Measurements from ENCODE around the gene DEFB124. TPM values are rescaled to one million over a fixed set of nuclear protein-coding genes. Genes with fewer than 3 reads are reported as not detected.

DEFB124 gene
- total and polyA plus RNA-seq, 2 of the 8 experiments (the other 6 are each of a cell fraction or from before 2014, with no cell fraction given) = not detected

DNA sequence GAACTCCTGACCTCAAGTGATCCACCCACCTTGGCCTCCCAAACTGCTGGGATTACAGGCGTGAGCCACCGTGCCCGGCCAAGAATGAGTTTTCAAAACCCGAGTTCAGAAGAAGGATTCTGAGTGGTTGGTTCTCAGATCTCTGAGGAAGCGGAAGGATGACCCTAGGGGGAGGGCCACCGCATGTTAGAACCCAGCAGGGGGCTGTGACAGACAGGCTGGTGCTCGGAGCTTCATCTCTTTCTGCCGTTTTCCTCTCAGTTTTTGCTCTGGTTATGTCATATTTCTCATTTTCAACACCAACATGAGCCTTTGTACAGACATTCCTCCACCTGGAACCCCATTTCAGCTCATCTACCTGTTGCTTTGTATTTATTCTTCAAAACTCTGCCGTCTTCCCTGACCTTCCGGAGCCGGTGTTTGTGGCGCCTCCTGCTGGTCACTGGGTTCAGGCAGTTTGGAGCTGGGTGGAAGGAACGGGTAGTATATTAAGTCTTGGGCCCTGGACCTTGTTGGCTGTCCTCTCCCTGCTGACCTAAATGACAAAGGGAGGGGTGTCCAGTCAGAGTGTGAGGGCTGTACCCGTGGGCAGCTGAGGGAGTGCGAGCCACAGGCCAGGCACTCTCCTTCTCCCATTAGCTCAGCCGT lies 34.8 kb downstream of the DEFB124 start, which contains the start of gene DEFB123:
DEFB123 (plus strand) TSS at position 621 of the 648 bp plus-strand sequence. CDS start 67 bp downstream, outside the sequence.
- no peak within 1 kb of the TSS for H3K18ac ChIP-seq (ENCODE audit: extremely low read depth, low read length)
- no peak within 1 kb of the TSS for H2BK20ac ChIP-seq (ENCODE audit: low read length)
- H3K4me1 ChIP-seq (replicated peaks in 1 of 4; ENCODE audit: control insufficient read depth in 3 of 4, insufficient read depth in 4 of 4, low read length in 3 of 4) = no peaks in the 10 kb centered on the region
- no peaks in the 10 kb centered on the region for H3K79me2 ChIP-seq (ENCODE audit: control insufficient read depth in 1 of 2, insufficient read depth in 2 of 2, low read length in 2 of 2)
- no peak within 1 kb of the TSS for H2BK12ac ChIP-seq (ENCODE audit: low read depth, low read length)
- no peak within 1 kb of the TSS for H2AK5ac ChIP-seq (ENCODE audit: low read depth, low read length)
- H3K4me3 ChIP-seq (ENCODE audit: extremely low read depth in 1 of 4, insufficient read depth in 2 of 4, low read depth in 3 of 4, low read length in 4 of 4) = no peak within 1 kb of the TSS
- H4K91ac ChIP-seq (replicated peaks; ENCODE audit: insufficient read length, low read length) = no peak within 1 kb of the TSS
- no peaks in the 10 kb centered on the region for H3K79me1 ChIP-seq (ENCODE audit: low read depth, low read length)
- H3K23me2 ChIP-seq (ENCODE audit: low read depth, low read length) = no peaks in the 10 kb centered on the region
- H2BK5ac ChIP-seq (ENCODE audit: low read depth, low read length) = no peak within 1 kb of the TSS
- no peaks in the 10 kb centered on the region for H4K20me1 ChIP-seq (replicated peaks in 1 of 2; ENCODE audit: control insufficient read depth in 1 of 2, insufficient read depth in 2 of 2, low read length in 2 of 2)
- FAIRE-seq (no peak), DNase-seq (ENCODE audit: low read depth in 1 of 2, low spot score in 2 of 2) (no peak)
- peaks cover 77 to 90% of the 10 kb centered on the region in 2 experiments for H3K9me3 ChIP-seq (ENCODE audit: insufficient read depth in 2 of 2, low read depth in 1 of 2, low read length in 1 of 2)
- no peak within 1 kb of the TSS for H3K23ac ChIP-seq (ENCODE audit: insufficient read length)
- TF ChIP-seq CTCF (IDR thresholded peaks at IDR 0.05; ENCODE audit: control extremely low read depth in 1 of 3, insufficient read depth in 1 of 3, low read depth in 1 of 3, low read length in 3 of 3) = peak in 2 of 3 experiments; percentile 14 to 34; a peak in 2 of 4 replicates
- no peak for TF ChIP-seq KDM5A (IDR thresholded peaks at IDR 0.05; ENCODE audit: low read length)
- no peak within 1 kb of the TSS for H2BK120ac ChIP-seq (replicated peaks; ENCODE audit: low read depth, low read length)
- no peak within 1 kb of the TSS for H3K27ac ChIP-seq (ENCODE audit: low read depth, low read length)
- no peak within 1 kb of the TSS for H2AFZ ChIP-seq (ENCODE audit: low read length)
- H3K14ac ChIP-seq (ENCODE audit: insufficient read length) = no peak within 1 kb of the TSS
- H3K9ac ChIP-seq (replicated peaks in 1 of 4; ENCODE audit: extremely low read depth in 1 of 4, low read depth in 3 of 4, low read length in 3 of 4) = no peak within 1 kb of the TSS
- WGBS, 2 experiments (ENCODE audit: extremely low coverage in 1 of 2, insufficient coverage in 1 of 2, insufficient read length in 1 of 2, insufficient replicate concordance in 2 of 2, low coverage in 1 of 2, low lambda C conversion rate in 2 of 2, missing lambda C conversion rate in 1 of 2) = 84% methylated on average over 16 of the region's 16 CpGs; no CpG with 5 or more reads in 1 of the 2 experiments
- CTCF ChIA-PET (ENCODE audit: partially characterized antibody) = interaction anchor here (0.8 to 1.1 kb wide), 3 partner anchors 10 to 20 kb away, joined by 3 to 4 read pairs (median 3); no protein-coding TSS in a partner anchor
- POLR2A ChIA-PET (ENCODE audit: partially characterized antibody) = interaction anchor here (1.1 kb wide), 1 partner anchor 48 kb away, joined by 4 read pairs; no protein-coding TSS in a partner anchor
- H2BK15ac ChIP-seq (ENCODE audit: low read length) = no peak within 1 kb of the TSS
- H3K36me3 ChIP-seq (ENCODE audit: control insufficient read depth in 2 of 4, insufficient read depth in 4 of 4, low read length in 3 of 4) = no peaks in the 10 kb centered on the region
- no peak within 1 kb of the TSS for H3K4me2 ChIP-seq (ENCODE audit: insufficient read depth in 1 of 2, low read depth in 2 of 2, low read length in 2 of 2)
- H3K27me3 ChIP-seq (replicated peaks in 1 of 4; ENCODE audit: control insufficient read depth in 3 of 4, extremely low read depth in 1 of 4, insufficient read depth in 3 of 4, low read length in 3 of 4) = no peaks in the 10 kb centered on the region
- H4K5ac ChIP-seq (ENCODE audit: insufficient read length, low read depth, low read length) = no peak within 1 kb of the TSS
- H3K4ac ChIP-seq (replicated peaks; ENCODE audit: insufficient read length, low read depth, low read length) = no peak within 1 kb of the TSS
- H3K56ac ChIP-seq (replicated peaks; ENCODE audit: insufficient read length, low read depth, low read length) = no peak within 1 kb of the TSS
- H4K8ac ChIP-seq (ENCODE audit: extremely low read depth, insufficient read depth, low read length) = no peak within 1 kb of the TSS
